Ovary (tissue), 3 donors: ENCODE results near the gene GHRL.
"Not testable (repeated sequence)": the region's sequence is repeated elsewhere in the genome, so short reads cannot be mapped to it uniquely, and the experiment has no call there.

ENCODE experiments used
- EP300 ChIP-seq: sonication (generic); formaldehyde crosslinking; IDR thresholded peaks from one replicate; pipeline ENCODE4 v1.6.1; 2017; ENCODE audit warnings: antibody characterized with exemption
- POLR2A ChIP-seq: fragments of 450-650 bp; IDR thresholded peaks from one replicate; pipeline ENCODE4 v1.6.1; 2017; ENCODE audit warnings: antibody characterized with exemption, mild to moderate bottlenecking, moderate library complexity
- TF ChIP-seq, protein P1 (sequence below), 3 donors: fragments of 450-650 bp in 2 of 3; fragments of 200-600 bp in 1 of 3; IDR thresholded peaks; one replicate each; pipeline versions ENCODE4 v1.5.1 to v1.8.0; 2016 to 2022; ENCODE audit warnings: antibody characterized with exemption in 3 of 3, mild to moderate bottlenecking in 1 of 3
- donor health status: DM: no; HTN: no; CAD: no.

DNA sequence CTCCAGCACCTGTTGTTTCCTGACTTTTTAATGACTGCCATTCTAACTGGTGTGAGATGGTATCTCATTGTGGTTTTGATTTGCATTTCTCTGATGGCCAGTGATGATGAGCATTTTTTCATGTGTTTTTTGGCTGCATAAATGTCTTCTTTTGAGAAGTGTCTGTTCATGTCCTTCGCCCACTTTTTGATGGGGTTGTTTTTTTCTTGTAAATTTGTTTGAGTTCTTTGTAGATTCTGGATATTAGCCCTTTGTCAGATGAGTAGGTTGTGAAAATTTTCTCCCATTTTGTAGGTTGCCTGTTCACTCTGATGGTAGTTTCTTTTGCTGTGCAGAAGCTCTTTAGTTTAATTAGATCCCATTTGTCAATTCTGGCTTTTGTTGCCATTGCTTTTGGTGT is 5.3 kb upstream of the GHRL start:
- TF ChIP-seq, protein P1, sequence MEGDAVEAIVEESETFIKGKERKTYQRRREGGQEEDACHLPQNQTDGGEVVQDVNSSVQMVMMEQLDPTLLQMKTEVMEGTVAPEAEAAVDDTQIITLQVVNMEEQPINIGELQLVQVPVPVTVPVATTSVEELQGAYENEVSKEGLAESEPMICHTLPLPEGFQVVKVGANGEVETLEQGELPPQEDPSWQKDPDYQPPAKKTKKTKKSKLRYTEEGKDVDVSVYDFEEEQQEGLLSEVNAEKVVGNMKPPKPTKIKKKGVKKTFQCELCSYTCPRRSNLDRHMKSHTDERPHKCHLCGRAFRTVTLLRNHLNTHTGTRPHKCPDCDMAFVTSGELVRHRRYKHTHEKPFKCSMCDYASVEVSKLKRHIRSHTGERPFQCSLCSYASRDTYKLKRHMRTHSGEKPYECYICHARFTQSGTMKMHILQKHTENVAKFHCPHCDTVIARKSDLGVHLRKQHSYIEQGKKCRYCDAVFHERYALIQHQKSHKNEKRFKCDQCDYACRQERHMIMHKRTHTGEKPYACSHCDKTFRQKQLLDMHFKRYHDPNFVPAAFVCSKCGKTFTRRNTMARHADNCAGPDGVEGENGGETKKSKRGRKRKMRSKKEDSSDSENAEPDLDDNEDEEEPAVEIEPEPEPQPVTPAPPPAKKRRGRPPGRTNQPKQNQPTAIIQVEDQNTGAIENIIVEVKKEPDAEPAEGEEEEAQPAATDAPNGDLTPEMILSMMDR (IDR thresholded peaks at IDR 0.05): not testable (repeated sequence)
- not testable (repeated sequence) for TF ChIP-seq POLR2A, EP300
